ENCODE measurements around the gene SCFD2. TPM values are rescaled to one million over a fixed set of nuclear protein-coding genes. Genes with fewer than 3 reads are reported as not detected.

SCFD2 gene
- total and polyA plus RNA-seq, 10 of the 15 experiments (the other 5 are each of a cell fraction or from before 2014, with no cell fraction given), result 4.8 to 37.6 (median 24.9) TPM

GRCh38 chr4:52979020-52979419 is 386.8 kb downstream of the SCFD2 start:
- no peak overlapping the region for H3K4me3 ChIP-seq
- no peaks in the 10 kb centered on the region for H4K20me1 ChIP-seq (ENCODE audit: control insufficient read depth, insufficient read depth)
- CTCF ChIA-PET, result no interaction called here
- TF ChIP-seq E2F4 (IDR thresholded peaks at IDR 0.05; ENCODE audit: low read depth, low read length) (no peak), RELB (IDR thresholded peaks at IDR 0.05; ENCODE audit: low read depth) (no peak), NFXL1 (IDR thresholded peaks at IDR 0.05; ENCODE audit: borderline replicate concordance) (no peak), ZNF622 (IDR thresholded peaks at IDR 0.05) (no peak), SP1 (IDR thresholded peaks at IDR 0.05; ENCODE audit: low read depth, low read length) (no peak), CHD1 (IDR thresholded peaks at IDR 0.05; ENCODE audit: low read depth, low read length) (no peak), SMAD5 (IDR thresholded peaks at IDR 0.05; ENCODE audit: low read depth) (no peak)
- in situ Hi-C loops (cut with MboI), result no loop called here
- no peaks in the 10 kb centered on the region for H3K79me2 ChIP-seq (ENCODE audit: control insufficient read depth, insufficient read depth, low read length)
- H2AFZ ChIP-seq (ENCODE audit: control insufficient read depth, low read depth, low read length), result no peak overlapping the region
- H3K4me2 ChIP-seq (ENCODE audit: control insufficient read depth, insufficient read depth), result no peak overlapping the region
- intact Hi-C loops (cut with micrococcal nuclease; ENCODE audit: unreplicated experiment), result no loop called here
- no TSS peak for BruUV-seq (replicated peaks)
- RAD21 ChIA-PET (ENCODE audit: unreplicated experiment), result no interaction called here
- no peaks in the 10 kb centered on the region for H3K4me1 ChIP-seq (ENCODE audit: control insufficient read depth, insufficient read depth, low read length)
- ATAC-seq (no peak), DNase-seq (ENCODE audit: low read depth, low spot score) (no peak), FAIRE-seq (no peak)
- no peaks in the 10 kb centered on the region for H3K27me3 ChIP-seq (replicated peaks in 1 of 2; ENCODE audit: control insufficient read depth in 2 of 2, insufficient read depth in 2 of 2, low read length in 1 of 2)
- WGBS (ENCODE audit: insufficient coverage, insufficient replicate concordance, low lambda C conversion rate, missing lambda C conversion rate), result 100% methylated on average over 1 of the region's 1 CpG
- H3K36me3 ChIP-seq (ENCODE audit: control insufficient read depth in 2 of 2, insufficient read depth in 2 of 2, low read length in 1 of 2), result no peaks in the 10 kb centered on the region
- no peaks in the 10 kb centered on the region for H3K9me3 ChIP-seq (replicated peaks; ENCODE audit: control insufficient read depth, insufficient read depth, low read length)
- SMC1A ChIA-PET (ENCODE audit: uncharacterized antibody, unreplicated experiment), result no interaction called here
- H3K9ac ChIP-seq (ENCODE audit: control insufficient read depth, insufficient read depth, low read length), result no peak overlapping the region
- no peak overlapping the region for H3K27ac ChIP-seq (ENCODE audit: control insufficient read depth, insufficient read depth)
- POLR2A ChIA-PET, result no interaction called here
